ENCODE results near the gene FBXL13. TPM values are rescaled to one million over a fixed set of nuclear protein-coding genes. Genes with fewer than 3 reads are reported as not detected.
"Not testable (repeated sequence)": the region's sequence is repeated elsewhere in the genome, so short reads cannot be mapped to it uniquely, and the experiment has no call there.

FBXL13 gene
- total RNA-seq, 1 experiment from 2014 or later: 0.97 TPM

- no peaks in the 10 kb centered on the region for H3K36me3 ChIP-seq (replicated peaks; ENCODE audit: control insufficient read depth, insufficient read depth, low read length)
- DNase-seq: no peak
- H3K27me3 ChIP-seq (ENCODE audit: control insufficient read depth, insufficient read depth, low read length): no peaks in the 10 kb centered on the region
- no peak within 1 kb of the TSS for H3K4me3 ChIP-seq (ENCODE audit: insufficient read depth, low read depth, low read length)
Observed at GRCh38 chr7:102912742-102913141, 161.9 kb downstream of the FBXL13 start, which contains the start of gene LRRC17. TSS of gene LRRC17 (plus strand) at chr7:102913000. CDS start at chr7:102933914, 20,914 bp downstream.

GRCh38 chr7:102908676-102909075, 165.9 kb downstream of the FBXL13 start:
- no peaks in the 10 kb centered on the region for H3K27me3 ChIP-seq (ENCODE audit: control insufficient read depth, insufficient read depth, low read length)
- no peak for DNase-seq
- no peak overlapping the region for H3K4me3 ChIP-seq (ENCODE audit: insufficient read depth, low read depth, low read length)
- no peaks in the 10 kb centered on the region for H3K36me3 ChIP-seq (replicated peaks; ENCODE audit: control insufficient read depth, insufficient read depth, low read length)

DNA sequence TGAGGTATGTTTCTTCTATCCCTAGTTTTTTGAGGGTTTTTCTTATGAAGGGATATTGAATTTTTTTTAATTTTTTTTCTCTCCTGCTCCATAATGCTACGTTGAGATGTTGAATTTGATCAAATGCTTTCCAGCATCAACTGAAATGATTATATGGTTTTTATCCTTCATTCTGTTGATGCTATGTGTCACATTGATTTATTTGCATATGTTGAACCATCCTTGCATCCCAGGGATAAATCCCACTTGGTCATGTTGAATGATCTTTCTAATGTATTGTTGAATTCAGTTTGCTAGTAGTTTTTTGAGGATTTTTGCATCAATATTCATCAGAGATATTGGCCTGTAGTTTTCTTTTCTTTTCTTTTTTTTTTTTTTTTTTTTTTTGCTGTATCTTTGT, 171.0 kb downstream of the FBXL13 start:
- H3K4me3 ChIP-seq (ENCODE audit: insufficient read depth, low read depth, low read length); H3K27me3 ChIP-seq (ENCODE audit: control insufficient read depth, insufficient read depth, low read length); DNase-seq; H3K36me3 ChIP-seq (replicated peaks; ENCODE audit: control insufficient read depth, insufficient read depth, low read length): not testable (repeated sequence)

DNA sequence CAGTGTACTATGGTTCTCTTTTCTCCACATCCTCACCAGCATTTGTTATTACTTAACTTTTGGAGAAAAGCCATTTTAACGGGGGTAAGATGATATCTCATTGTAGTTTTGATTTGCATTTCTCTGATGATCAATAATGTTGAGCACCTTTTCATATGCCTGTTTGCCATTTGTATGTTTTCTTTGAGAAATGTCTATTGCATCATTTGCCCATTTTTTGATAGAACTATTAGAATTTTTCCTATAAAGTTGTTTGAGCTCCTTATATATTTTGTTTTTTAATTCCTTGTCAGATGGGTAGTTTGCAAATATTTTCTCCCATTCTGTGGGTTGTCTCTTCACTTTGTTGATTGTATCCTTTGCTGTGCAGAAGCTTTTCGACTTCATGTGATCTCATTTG, 172.5 kb downstream of the FBXL13 start:
- not testable (repeated sequence) for H3K4me3 ChIP-seq (ENCODE audit: insufficient read depth, low read depth, low read length)

GRCh38 chr7:102898532-102898859, 176.1 kb downstream of the FBXL13 start:
- no peaks in the 10 kb centered on the region for H3K36me3 ChIP-seq (replicated peaks; ENCODE audit: control insufficient read depth, insufficient read depth, low read length)
- no peak overlapping the region for H3K4me3 ChIP-seq (ENCODE audit: insufficient read depth, low read depth, low read length)
- H3K27me3 ChIP-seq (ENCODE audit: control insufficient read depth, insufficient read depth, low read length): no peaks in the 10 kb centered on the region
- DNase-seq: no peak

More for the DNA sequence above, 172.5 kb downstream of the FBXL13 start:
- H3K36me3 ChIP-seq (replicated peaks; ENCODE audit: control insufficient read depth, insufficient read depth, low read length); H3K27me3 ChIP-seq (ENCODE audit: control insufficient read depth, insufficient read depth, low read length); DNase-seq: not testable (repeated sequence)

GRCh38 chr7:102897856-102898531, 176.6 kb downstream of the FBXL13 start:
- Histone ChIP-seq H3K4me3 (ENCODE audit: insufficient read depth, low read depth, low read length) (no peak overlapping the region), H3K27me3 (ENCODE audit: control insufficient read depth, insufficient read depth, low read length) (no peaks in the 10 kb centered on the region), H3K36me3 (replicated peaks; ENCODE audit: control insufficient read depth, insufficient read depth, low read length) (no peaks in the 10 kb centered on the region)
- no peak for DNase-seq

- no peaks in the 10 kb centered on the region for H3K27me3 ChIP-seq (ENCODE audit: control insufficient read depth, insufficient read depth, low read length)
- no peak overlapping the region for H3K4me3 ChIP-seq (ENCODE audit: insufficient read depth, low read depth, low read length)
- no peak for DNase-seq
- H3K36me3 ChIP-seq (replicated peaks; ENCODE audit: control insufficient read depth, insufficient read depth, low read length): no peaks in the 10 kb centered on the region
Observed at GRCh38 chr7:102897211-102897631, 177.4 kb downstream of the FBXL13 start.

DNA sequence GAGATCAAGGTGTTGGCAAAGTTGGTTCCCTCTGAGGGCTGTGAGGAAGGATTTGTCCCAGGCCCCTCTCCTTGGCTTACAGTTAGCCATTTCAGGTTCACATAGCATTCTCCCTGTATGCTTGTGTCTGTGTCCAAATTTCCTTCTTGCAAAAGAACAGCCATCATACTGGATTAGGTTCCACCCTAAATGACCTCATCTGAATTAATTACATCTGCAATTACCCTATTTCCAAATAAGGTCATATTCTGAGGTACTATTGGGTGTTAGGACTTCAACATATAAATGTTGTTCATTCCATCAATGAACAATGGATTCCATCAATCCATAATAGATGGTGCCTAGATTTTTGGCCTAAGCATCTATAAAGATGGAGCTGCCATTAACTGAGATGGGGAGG, 178.0 kb downstream of the FBXL13 start:
- DNase-seq: no peak
- H3K36me3 ChIP-seq (replicated peaks; ENCODE audit: control insufficient read depth, insufficient read depth, low read length): no peaks in the 10 kb centered on the region
- H3K4me3 ChIP-seq (ENCODE audit: insufficient read depth, low read depth, low read length): no peak overlapping the region
- H3K27me3 ChIP-seq (ENCODE audit: control insufficient read depth, insufficient read depth, low read length): no peaks in the 10 kb centered on the region

DNA sequence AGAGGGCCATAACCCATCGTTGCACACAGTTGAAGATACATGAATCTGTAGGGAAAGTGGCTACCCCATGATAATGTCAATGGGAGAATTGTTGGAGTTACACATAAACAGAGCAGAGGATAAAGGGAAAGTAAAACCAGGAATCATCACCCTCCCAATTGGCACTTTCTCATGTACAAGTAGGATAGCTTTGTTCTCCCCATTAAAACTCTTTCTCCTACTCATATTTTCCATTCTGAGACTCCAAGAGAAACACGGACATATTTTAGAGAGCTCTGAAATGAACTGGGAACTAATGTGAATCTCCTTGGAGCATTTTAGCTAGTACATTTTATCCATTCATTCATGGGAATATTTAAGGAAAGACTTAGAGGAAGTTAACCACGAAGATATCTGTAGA, 179.0 kb downstream of the FBXL13 start:
- no peak for DNase-seq

DNA sequence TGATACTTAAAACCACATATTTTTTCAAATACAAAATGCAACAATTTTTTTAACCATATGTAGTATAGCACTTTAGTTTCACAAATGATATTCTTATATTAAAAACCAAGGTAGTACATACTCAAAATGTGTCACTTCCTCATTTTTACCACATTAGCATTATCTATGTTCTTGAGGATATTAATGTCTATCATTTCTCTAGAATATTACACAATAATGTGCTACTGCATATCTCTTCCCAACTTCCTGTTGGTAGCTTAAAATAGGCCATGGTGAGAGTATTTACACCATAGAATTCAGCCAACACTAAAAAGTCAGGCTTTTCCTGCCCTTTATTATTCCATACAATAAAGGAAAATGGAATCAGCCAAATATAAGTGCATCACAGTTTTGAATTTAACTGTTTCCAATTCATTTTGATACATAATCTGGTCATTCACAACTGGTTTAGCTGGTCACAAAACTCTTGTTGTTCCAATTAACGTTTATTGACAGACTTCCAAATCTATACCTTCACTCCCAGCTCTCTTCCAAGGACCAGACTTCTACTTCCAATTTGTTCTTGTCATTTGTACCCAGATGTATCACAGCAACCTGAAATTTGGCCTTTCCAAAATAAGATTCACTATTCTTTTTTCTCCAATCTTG, 181.8 kb downstream of the FBXL13 start:
- no peaks in the 10 kb centered on the region for H3K27me3 ChIP-seq (ENCODE audit: control insufficient read depth, insufficient read depth, low read length)
- H3K4me3 ChIP-seq (ENCODE audit: insufficient read depth, low read depth, low read length): no peak overlapping the region
- DNase-seq: no peak

More for the DNA sequence above, 179.0 kb downstream of the FBXL13 start:
- H3K27me3 ChIP-seq (ENCODE audit: control insufficient read depth, insufficient read depth, low read length): no peaks in the 10 kb centered on the region
- H3K4me3 ChIP-seq (ENCODE audit: insufficient read depth, low read depth, low read length): no peak overlapping the region
- H3K36me3 ChIP-seq (replicated peaks; ENCODE audit: control insufficient read depth, insufficient read depth, low read length): no peaks in the 10 kb centered on the region

DNA sequence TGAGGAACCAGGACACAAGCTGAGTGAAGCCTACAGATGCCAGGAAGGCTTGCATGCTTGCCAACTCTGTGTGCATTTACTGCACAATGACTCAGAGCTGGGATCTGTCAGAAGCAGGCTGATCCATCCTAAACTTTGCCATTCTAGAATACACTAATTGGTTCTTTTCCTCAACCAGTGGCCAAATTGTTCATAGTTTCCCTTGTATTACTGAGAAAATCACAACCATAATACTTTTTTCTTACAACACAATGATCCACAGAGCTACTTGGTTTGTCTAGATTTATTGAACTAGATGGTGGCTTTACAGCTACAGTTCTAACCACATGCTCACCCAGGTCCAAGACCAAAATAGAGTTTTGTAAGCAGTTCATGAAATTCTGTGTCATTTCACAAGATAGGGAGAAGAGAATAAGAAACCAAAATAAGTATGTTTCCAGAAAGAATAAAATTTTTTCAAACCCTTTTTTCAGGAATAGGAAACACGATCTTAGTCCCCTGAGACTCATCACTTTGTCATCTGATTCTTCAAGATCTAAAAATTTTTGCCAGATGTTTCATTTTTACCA, 182.8 kb downstream of the FBXL13 start:
- DNase-seq: no peak
- Histone ChIP-seq H3K36me3 (replicated peaks; ENCODE audit: control insufficient read depth, insufficient read depth, low read length) (no peaks in the 10 kb centered on the region), H3K4me3 (ENCODE audit: insufficient read depth, low read depth, low read length) (no peak overlapping the region), H3K27me3 (ENCODE audit: control insufficient read depth, insufficient read depth, low read length) (no peaks in the 10 kb centered on the region)

More for the DNA sequence above, 181.8 kb downstream of the FBXL13 start:
- H3K36me3 ChIP-seq (replicated peaks; ENCODE audit: control insufficient read depth, insufficient read depth, low read length): no peaks in the 10 kb centered on the region

GRCh38 chr7:102890971-102891692, 183.5 kb downstream of the FBXL13 start:
- DNase-seq: no peak
- Histone ChIP-seq H3K27me3 (ENCODE audit: control insufficient read depth, insufficient read depth, low read length) (no peaks in the 10 kb centered on the region), H3K4me3 (ENCODE audit: insufficient read depth, low read depth, low read length) (no peak overlapping the region), H3K36me3 (replicated peaks; ENCODE audit: control insufficient read depth, insufficient read depth, low read length) (no peaks in the 10 kb centered on the region)

GRCh38 chr7:102890292-102890970, 184.2 kb downstream of the FBXL13 start:
- no peak for DNase-seq
- Histone ChIP-seq H3K27me3 (ENCODE audit: control insufficient read depth, insufficient read depth, low read length) (no peaks in the 10 kb centered on the region), H3K4me3 (ENCODE audit: insufficient read depth, low read depth, low read length) (no peak overlapping the region), H3K36me3 (replicated peaks; ENCODE audit: control insufficient read depth, insufficient read depth, low read length) (no peaks in the 10 kb centered on the region)

DNA sequence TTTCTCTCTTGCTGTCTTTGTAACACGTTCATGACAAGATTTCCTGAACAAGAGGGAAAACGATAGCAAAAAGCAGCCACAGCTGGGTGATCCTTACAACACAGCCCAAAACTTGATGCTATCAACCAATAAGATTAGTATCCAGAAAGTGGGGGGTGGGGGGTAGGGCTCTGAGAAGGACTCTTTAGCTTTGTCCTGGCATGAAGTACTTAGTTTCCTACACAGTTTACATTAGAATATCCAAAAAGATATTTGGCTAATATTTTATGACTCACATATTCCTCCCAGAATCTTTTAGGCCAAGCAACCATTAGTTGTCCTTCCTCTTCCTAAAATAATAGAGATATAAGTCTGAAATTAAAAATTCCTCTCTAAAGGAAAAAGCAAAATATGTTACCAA, 184.7 kb downstream of the FBXL13 start:
- no peak for DNase-seq
- no peaks in the 10 kb centered on the region for H3K27me3 ChIP-seq (ENCODE audit: control insufficient read depth, insufficient read depth, low read length)
- H3K4me3 ChIP-seq (ENCODE audit: insufficient read depth, low read depth, low read length): no peak overlapping the region
- no peaks in the 10 kb centered on the region for H3K36me3 ChIP-seq (replicated peaks; ENCODE audit: control insufficient read depth, insufficient read depth, low read length)

All from H7 (cell line).